Measurements from ENCODE around the gene SAMD4A.

- TF ChIP-seq YY1 (IDR thresholded peaks at IDR 0.05; ENCODE audit: insufficient read depth, insufficient read length), result no peak
- TF ChIP-seq SUZ12 (IDR thresholded peaks at IDR 0.05; ENCODE audit: extremely low read depth, insufficient read depth, insufficient read length), result no peak
Observed at GRCh38 chr14:54669721-54670561, 103.0 kb downstream of the SAMD4A start.
